Thoracic aorta (tissue), 2 donors: ENCODE data around the gene ANKRA2. TPM values are rescaled to one million over a fixed set of nuclear protein-coding genes. Genes with fewer than 3 reads are reported as not detected.

Source experiments
- ATAC-seq: fragments of 150-250 bp; one replicate; pipeline ENCODE4 v1.8.0; 2017; ENCODE audit warnings: low read depth; ENCODE audit not compliant: insufficient number of reproducible peaks, low FRiP score
- DNase-seq: peaks from one replicate; pipeline ENCODE4 v3.0.0-alpha.2; 2020; ENCODE audit warnings: low spot score
- H3K27ac ChIP-seq, 2 donors: fragments of 200-600 bp; sonication (generic); 1 replicate in 1 of 2; 2 replicates in 1 of 2; pipeline ENCODE4 v1.5.1; 2016; ENCODE audit warnings: mild to moderate bottlenecking in 2 of 2, moderate library complexity in 2 of 2
- H3K27me3 ChIP-seq: fragments of 200-600 bp; sonication (generic); replicated peaks from 2 replicates; pipeline ENCODE4 v1.6.0; 2016; ENCODE audit warnings: mild to moderate bottlenecking; ENCODE audit not compliant: insufficient read depth
- H3K36me3 ChIP-seq: fragments of 200-600 bp; sonication (generic); one replicate; pipeline ENCODE4 v1.5.1; 2016
- H3K4me1 ChIP-seq, 2 donors: fragments of 200-600 bp; sonication (generic); 1 replicate in 1 of 2; 2 replicates in 1 of 2; pipeline versions ENCODE4 v1.5.1 to v1.6.0; 2016; ENCODE audit warnings: low read depth in 2 of 2, mild to moderate bottlenecking in 1 of 2; ENCODE audit not compliant: control insufficient read depth in 1 of 2
- H3K4me3 ChIP-seq: fragments of 200-600 bp; sonication (generic); 2 replicates; pipeline ENCODE4 v1.5.1; 2016; ENCODE audit warnings: mild to moderate bottlenecking
- H3K9me3 ChIP-seq: fragments of 200-600 bp; sonication (generic); 2 replicates; pipeline ENCODE4 v1.5.1; 2016
- total RNA-seq, 2 donors: library from RNA; depleted of rRNA; stranded (reverse); fragments of >200 nt; gene quantifications; one replicate each; pipeline versions ENCODE4 v1.1.0 to v1.2.3, GENCODE V29; 2016
- TF ChIP-seq, protein P1 (sequence below): fragments of 200-600 bp; sonication (generic); IDR thresholded peaks from one replicate; pipeline ENCODE4 v1.5.1; 2019; ENCODE audit warnings: antibody characterized with exemption

The ANKRA2 gene
- total RNA-seq, 2 donors from 2014 or later: 13.1 to 35.6 TPM

DNA sequence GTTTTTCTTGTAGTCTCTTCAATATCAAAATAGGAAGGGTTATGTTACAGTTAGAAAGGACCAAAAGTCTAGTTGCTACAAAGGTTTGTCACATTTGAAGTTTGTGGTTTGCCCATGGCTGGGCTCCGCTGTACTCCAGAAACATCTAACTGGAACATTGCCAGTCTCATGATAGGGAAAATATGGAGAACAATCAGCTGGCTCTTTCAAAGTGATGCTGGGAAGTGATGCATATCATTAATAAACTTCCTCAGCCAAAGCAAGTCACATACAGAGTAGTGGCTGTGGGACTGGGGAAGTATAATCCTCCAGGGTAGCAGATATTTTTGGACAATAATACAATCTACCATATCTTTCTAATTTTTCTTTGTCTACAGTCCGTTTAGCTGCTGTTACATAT lies 58.4 kb downstream of the ANKRA2 start:
- DNase-seq: no peak
- TF ChIP-seq, protein P1, sequence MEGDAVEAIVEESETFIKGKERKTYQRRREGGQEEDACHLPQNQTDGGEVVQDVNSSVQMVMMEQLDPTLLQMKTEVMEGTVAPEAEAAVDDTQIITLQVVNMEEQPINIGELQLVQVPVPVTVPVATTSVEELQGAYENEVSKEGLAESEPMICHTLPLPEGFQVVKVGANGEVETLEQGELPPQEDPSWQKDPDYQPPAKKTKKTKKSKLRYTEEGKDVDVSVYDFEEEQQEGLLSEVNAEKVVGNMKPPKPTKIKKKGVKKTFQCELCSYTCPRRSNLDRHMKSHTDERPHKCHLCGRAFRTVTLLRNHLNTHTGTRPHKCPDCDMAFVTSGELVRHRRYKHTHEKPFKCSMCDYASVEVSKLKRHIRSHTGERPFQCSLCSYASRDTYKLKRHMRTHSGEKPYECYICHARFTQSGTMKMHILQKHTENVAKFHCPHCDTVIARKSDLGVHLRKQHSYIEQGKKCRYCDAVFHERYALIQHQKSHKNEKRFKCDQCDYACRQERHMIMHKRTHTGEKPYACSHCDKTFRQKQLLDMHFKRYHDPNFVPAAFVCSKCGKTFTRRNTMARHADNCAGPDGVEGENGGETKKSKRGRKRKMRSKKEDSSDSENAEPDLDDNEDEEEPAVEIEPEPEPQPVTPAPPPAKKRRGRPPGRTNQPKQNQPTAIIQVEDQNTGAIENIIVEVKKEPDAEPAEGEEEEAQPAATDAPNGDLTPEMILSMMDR: no peak
- H3K27me3 ChIP-seq: no peaks in the 10 kb centered on the region
- peak overlapping the region in 1 of 2 donors; percentile 50 for H3K27ac ChIP-seq
- no peak overlapping the region for H3K4me3 ChIP-seq
- ATAC-seq: no peak
- H3K4me1 ChIP-seq: peaks cover 0 to 18% of the 10 kb centered on the region in 2 donors
- no peaks in the 10 kb centered on the region for H3K9me3 ChIP-seq
- peaks cover 20% of the 10 kb centered on the region for H3K36me3 ChIP-seq

DNA sequence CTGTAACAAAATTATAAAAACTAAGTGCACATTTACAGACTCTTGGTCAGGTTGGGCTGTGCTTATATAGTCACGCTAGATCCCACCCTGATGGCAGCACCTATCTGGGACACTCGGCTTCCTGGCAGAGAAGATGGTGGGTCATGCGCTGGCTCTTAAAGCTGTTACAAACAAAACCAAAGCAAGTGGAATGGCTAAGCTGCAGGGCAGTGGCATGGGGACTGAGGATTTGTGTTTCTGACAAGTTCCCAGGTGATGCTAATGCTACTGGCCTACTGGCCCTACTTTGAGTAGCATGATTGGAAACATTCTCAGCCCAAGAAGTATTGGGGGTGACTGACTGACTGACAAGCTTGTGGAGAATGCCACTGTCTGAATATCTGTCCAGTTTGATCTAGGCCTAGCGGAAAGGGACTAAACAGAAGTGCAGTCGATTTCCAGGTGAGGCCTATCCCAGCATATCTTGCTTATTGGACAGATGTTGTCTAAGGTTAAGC lies 58.9 kb downstream of the ANKRA2 start:
- Histone ChIP-seq H3K36me3 (peaks cover 20% of the 10 kb centered on the region), H3K27me3 (no peaks in the 10 kb centered on the region), H3K4me1 (peaks cover 0 to 19% of the 10 kb centered on the region in 2 donors), H3K4me3 (no peak overlapping the region), H3K9me3 (no peaks in the 10 kb centered on the region), H3K27ac (no peak overlapping the region)
- ATAC-seq: no peak
- TF ChIP-seq, protein P1: no peak
- no peak for DNase-seq

Other genes starting within 250 kb of the ANKRA2 start
- 10 to 100 TPM in 1 of 2 donors, 1 to 10 TPM in 1; 6.8 to 10.0 TPM for gene FOXD1, start 116.9 kb downstream of the ANKRA2 start, total RNA-seq
- 100 to 1,000 TPM; 250 to 407 TPM for gene BTF3, start 67.2 kb downstream of the ANKRA2 start, total RNA-seq
- 10 to 100 TPM; 11.6 to 61.0 TPM for gene UTP15, start 104 bp upstream of the ANKRA2 start, total RNA-seq
- gene ARHGEF28, start 60.6 kb upstream of the ANKRA2 start, total RNA-seq: 10 to 100 TPM; 35.5 to 40.8 TPM